ENCODE results near the gene VSIG2.
A peak's percentile ranks its signal among the peaks of the same experiment; 100 is the strongest.

The VSIG2 gene

DNA sequence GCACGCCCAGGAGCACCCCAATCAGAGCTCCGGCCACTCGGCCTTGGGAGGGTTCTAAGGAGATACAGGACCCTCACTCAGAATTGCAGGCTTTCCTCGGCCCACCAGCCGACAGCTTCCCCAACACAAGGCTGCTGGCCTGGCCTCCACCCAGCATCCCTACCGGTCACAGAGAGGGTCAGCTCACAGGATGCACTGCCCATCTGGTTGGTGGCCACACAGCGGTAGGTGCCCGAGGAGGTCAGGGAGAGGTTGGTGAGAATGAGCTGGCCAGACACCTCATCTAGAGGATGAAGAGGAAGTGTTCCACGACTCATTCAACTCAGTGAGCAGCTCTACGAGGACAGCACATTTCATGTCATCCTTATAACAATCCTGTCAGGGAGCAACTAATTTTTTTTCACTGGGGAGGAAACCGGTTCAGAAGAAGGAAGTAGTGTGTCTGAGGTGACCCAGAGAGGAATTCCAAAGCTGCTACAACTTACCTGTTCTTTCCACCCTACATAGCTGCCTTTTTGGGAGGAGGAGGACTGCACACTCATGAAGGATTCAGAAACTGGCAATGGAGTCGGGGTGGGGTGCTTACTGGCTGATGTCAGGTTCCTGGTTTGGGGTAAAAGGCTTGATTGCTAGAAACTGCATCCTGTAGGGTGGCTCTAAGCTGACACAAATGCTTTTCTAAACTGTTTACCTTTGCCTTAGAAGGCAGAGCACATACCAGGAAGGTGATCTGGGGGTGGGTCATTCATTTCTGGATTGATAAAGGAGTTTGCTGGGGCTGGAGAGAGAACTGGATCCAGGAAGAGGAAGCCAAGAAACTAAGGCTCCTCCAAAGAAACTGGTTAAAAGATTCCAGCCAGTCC lies 3.3 kb downstream of the VSIG2 start:
- no peak overlapping the region for H3K4me3 ChIP-seq (ENCODE audit: control insufficient read depth, low read depth, low read length)
- DNase-seq (ENCODE audit: low read depth), result peak; percentile 38
- TF ChIP-seq, protein P1, sequence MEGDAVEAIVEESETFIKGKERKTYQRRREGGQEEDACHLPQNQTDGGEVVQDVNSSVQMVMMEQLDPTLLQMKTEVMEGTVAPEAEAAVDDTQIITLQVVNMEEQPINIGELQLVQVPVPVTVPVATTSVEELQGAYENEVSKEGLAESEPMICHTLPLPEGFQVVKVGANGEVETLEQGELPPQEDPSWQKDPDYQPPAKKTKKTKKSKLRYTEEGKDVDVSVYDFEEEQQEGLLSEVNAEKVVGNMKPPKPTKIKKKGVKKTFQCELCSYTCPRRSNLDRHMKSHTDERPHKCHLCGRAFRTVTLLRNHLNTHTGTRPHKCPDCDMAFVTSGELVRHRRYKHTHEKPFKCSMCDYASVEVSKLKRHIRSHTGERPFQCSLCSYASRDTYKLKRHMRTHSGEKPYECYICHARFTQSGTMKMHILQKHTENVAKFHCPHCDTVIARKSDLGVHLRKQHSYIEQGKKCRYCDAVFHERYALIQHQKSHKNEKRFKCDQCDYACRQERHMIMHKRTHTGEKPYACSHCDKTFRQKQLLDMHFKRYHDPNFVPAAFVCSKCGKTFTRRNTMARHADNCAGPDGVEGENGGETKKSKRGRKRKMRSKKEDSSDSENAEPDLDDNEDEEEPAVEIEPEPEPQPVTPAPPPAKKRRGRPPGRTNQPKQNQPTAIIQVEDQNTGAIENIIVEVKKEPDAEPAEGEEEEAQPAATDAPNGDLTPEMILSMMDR (conservative IDR thresholded peaks at IDR 0.05; ENCODE audit: control insufficient read depth, insufficient read depth, low read depth, low read length), result no peak

DNA sequence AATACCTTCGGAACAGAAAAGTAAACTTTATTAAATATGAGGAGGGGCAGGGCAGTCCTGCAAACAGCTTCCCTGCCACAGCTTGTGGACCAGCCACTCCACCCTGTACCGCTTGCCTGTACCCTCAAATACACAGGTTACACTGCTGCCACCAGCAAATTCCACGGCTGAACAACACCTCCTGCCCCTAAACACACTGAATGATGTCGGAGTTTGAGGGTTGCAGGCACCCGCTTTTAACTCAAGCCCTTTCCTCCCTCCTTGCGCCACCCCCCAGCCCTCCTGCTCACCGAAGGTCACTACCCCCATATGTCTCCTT lies 4.0 kb downstream of the VSIG2 start:
- no peak overlapping the region for H3K4me3 ChIP-seq (ENCODE audit: control insufficient read depth, low read depth, low read length)
- no peak for DNase-seq (ENCODE audit: low read depth)
- TF ChIP-seq, protein P1 (conservative IDR thresholded peaks at IDR 0.05; ENCODE audit: control insufficient read depth, insufficient read depth, low read depth, low read length), result no peak

DNA sequence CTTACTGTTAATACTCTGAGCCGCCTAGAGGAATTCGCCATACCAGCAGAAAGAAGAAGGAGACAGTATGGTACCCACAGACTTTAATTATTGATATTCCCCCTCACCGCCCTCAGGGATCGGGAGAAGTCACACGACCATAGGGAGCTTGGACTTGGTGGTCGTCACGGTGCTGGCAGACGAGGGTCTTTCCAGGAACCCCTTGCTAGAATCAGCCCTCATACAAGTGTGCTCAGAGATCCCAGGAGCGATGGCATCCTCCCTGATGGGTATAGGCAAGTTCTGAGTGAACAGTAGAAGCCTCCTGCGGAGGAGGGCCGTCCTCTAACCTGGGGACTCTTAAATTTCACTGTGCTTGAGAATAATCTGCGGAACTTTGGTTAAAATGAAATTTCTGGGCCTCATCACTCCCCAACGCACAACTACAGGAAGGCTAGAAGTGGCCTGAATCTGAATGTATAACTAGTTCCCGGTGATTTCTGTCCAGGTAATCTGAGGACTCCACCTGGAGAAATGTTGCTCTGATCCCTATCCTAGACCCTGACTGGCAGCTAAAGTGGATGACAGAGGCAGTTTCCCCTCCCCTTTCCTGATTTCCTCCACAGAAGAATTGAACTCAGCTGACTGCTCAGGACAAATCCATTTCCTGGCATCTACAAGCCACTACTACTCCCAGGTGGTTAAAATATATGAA lies 4.5 kb downstream of the VSIG2 start:
- H3K4me3 ChIP-seq (ENCODE audit: control insufficient read depth, low read depth, low read length), result no peak overlapping the region
- TF ChIP-seq, protein P1 (conservative IDR thresholded peaks at IDR 0.05; ENCODE audit: control insufficient read depth, insufficient read depth, low read depth, low read length), result no peak
- no peak for DNase-seq (ENCODE audit: low read depth)

DNA sequence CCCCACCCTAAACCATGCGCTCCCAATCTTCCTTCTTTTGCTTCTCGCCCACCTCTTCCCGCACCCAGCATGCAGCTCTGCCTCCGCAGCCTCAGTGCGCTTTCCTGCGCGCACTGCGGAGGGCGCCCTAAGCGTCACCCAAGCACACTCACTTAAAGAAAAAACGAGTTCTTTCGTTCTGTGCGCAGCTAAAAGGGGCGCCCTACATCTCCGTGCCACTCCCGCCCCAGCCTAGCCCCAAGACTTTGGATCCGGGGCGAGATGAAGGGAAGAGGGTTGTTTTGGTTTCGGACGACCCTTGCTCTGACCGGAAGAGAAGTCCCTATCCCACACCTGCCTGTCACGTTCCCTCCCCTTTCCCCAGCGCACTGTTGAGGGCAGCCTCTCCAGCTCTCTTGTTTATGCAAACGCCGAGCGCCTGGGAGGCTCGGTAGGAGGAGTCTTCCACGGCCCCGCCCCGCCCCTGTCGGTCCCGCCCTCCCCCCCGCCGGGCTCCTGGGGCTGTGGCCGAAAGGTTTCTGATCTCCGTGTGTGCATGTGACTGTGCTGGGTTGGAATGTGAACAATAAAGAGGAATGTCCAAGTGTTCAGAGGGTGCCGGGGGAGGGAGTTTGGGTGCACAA lies 5.3 kb downstream of the VSIG2 start:
- H3K4me3 ChIP-seq (ENCODE audit: control insufficient read depth, low read depth, low read length), result peak overlapping the region; percentile 50
- TF ChIP-seq, protein P1 (conservative IDR thresholded peaks at IDR 0.05; ENCODE audit: control insufficient read depth, insufficient read depth, low read depth, low read length), result peak; percentile 39

DNA sequence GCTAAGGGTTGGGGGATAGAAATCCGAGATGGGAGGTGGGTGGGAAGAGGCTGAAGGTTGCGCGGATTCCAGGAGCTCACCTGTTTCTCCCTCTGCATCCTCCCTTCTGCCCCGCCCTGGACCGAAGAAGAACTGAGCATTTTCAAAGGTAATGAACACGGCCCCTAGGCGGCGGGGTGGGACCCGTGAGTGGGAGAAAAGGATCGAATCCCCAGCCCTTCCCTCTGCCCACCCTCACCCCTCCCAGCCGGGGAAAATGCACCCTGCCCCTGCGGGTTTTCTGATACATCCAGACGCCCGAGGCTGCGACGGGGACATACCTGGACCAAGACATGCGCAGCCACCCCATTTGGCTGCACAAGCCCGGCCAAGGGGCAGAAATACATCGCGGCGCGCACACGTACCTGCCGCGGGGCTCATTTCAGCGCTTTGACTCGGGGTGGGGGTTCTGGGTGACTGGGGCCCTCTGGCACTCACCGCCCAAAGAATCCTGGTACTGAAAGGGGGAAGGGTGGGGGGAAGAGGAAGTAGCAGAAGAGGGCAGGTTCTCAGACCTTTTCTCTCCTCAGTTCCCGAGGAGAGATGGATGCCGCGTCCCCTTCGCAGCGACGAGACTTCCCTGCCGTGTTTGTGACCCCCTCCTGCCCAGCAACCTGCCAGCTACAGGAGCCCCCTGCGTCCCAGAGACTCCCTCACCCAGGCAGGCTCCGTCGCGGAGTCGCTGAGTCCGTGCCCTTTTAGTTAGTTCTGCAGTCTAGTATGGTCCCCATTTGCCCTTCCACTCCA lies 6.0 kb downstream of the VSIG2 start:
- TF ChIP-seq, protein P1 (conservative IDR thresholded peaks at IDR 0.05; ENCODE audit: control insufficient read depth, insufficient read depth, low read depth, low read length), result peak; percentile 8
- DNase-seq (ENCODE audit: low read depth), result no peak
- H3K4me3 ChIP-seq (ENCODE audit: control insufficient read depth, low read depth, low read length), result peak overlapping the region; percentile 50

More for the DNA sequence above, 5.3 kb downstream of the VSIG2 start:
- DNase-seq (ENCODE audit: low read depth), result peak; percentile 41

DNA sequence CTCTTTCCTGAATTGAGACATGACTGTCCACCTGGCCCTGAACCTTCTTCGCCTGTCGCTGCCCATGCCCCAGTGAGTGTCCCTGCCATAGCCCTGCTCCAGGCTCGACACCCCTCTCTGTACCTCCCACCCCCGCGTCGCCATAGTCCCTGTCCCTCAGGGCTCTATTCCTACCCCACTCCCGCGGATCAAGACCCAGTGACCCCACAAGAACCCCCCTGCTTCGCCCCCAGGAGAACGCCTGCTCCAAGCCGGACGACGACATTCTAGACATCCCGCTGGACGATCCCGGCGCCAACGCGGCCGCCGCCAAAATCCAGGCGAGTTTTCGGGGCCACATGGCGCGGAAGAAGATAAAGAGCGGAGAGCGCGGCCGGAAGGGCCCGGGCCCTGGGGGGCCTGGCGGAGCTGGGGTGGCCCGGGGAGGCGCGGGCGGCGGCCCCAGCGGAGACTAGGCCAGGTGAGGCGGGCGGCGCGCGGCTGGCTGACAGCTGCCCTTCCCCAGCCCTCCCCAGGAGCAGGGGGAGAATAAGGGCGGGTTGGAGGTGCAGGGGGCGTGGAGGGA lies 6.7 kb downstream of the VSIG2 start:
- H3K4me3 ChIP-seq (ENCODE audit: control insufficient read depth, low read depth, low read length), result no peak overlapping the region
- DNase-seq (ENCODE audit: low read depth), result no peak
- TF ChIP-seq, protein P1 (conservative IDR thresholded peaks at IDR 0.05; ENCODE audit: control insufficient read depth, insufficient read depth, low read depth, low read length), result no peak
